Measurements from ENCODE around the gene ZNF710. TPM values are rescaled to one million over a fixed set of nuclear protein-coding genes. Genes with fewer than 3 reads are reported as not detected.

ZNF710 gene
- total and polyA plus RNA-seq, 2 donors (not counting 3 experiments of a cell fraction or from before 2014, with no cell fraction given): 8.9 to 32.4 TPM

DNA sequence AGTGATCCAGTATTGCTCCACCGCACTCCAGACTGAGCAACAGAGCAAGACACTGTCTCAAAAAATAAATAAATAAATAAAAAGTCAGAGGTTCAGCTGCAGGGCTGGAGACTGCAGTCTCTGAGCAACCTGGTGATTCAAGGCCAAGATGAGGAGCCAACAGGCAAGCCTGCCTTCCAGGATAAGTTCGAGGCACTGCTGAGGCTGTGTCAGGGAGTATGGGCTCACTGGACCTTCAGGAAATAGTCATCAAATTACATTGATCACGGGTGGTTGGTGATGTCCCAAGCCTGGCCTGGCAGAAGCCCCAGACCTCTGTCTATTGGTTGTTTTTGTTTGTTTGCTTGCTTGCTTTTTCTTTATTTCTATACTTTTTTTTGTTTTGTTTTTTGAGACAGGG is 59.7 kb downstream of the ZNF710 start:
- no peak overlapping the region for H2AFZ ChIP-seq (ENCODE audit: low read depth, low read length)
- DNase-seq (ENCODE audit: low read depth, low spot score): no peak
- no peak overlapping the region for H3K4me3 ChIP-seq (replicated peaks in 1 of 3; ENCODE audit: insufficient read depth in 1 of 3, low read depth in 1 of 3, low read length in 3 of 3)
- TF ChIP-seq POLR2A (IDR thresholded peaks at IDR 0.05; ENCODE audit: low read depth, low read length): no peak
- TF ChIP-seq, protein P1, sequence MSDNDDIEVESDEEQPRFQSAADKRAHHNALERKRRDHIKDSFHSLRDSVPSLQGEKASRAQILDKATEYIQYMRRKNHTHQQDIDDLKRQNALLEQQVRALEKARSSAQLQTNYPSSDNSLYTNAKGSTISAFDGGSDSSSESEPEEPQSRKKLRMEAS (IDR thresholded peaks at IDR 0.05; ENCODE audit: insufficient read depth, insufficient read length): no peak
- TF ChIP-seq GATA2 (IDR thresholded peaks at IDR 0.05; ENCODE audit: insufficient read depth, insufficient read length, low read depth, low read length): no peak
- TF ChIP-seq FOS (IDR thresholded peaks at IDR 0.05; ENCODE audit: borderline replicate concordance, insufficient read depth, low read length): no peak
- no peak for TF ChIP-seq MYC (IDR thresholded peaks at IDR 0.05; ENCODE audit: low read depth, low read length)
- no peak for TF ChIP-seq EZH2 (IDR thresholded peaks at IDR 0.05; ENCODE audit: borderline replicate concordance, low read depth, low read length, severe bottlenecking)
- TF ChIP-seq, protein P2, sequence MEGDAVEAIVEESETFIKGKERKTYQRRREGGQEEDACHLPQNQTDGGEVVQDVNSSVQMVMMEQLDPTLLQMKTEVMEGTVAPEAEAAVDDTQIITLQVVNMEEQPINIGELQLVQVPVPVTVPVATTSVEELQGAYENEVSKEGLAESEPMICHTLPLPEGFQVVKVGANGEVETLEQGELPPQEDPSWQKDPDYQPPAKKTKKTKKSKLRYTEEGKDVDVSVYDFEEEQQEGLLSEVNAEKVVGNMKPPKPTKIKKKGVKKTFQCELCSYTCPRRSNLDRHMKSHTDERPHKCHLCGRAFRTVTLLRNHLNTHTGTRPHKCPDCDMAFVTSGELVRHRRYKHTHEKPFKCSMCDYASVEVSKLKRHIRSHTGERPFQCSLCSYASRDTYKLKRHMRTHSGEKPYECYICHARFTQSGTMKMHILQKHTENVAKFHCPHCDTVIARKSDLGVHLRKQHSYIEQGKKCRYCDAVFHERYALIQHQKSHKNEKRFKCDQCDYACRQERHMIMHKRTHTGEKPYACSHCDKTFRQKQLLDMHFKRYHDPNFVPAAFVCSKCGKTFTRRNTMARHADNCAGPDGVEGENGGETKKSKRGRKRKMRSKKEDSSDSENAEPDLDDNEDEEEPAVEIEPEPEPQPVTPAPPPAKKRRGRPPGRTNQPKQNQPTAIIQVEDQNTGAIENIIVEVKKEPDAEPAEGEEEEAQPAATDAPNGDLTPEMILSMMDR (IDR thresholded peaks at IDR 0.05; ENCODE audit: extremely low read depth in 1 of 2, insufficient read depth in 1 of 2, low read depth in 1 of 2, low read length in 2 of 2): no peak
- no peak for TF ChIP-seq JUN (IDR thresholded peaks at IDR 0.05; ENCODE audit: borderline replicate concordance, insufficient read depth, insufficient read length, low read depth)
- TF ChIP-seq POLR2AphosphoS5 (IDR thresholded peaks at IDR 0.05; ENCODE audit: insufficient read depth, low read depth, low read length): no peak
- dilution Hi-C loops (cut with MboI; ENCODE audit: extremely low pct_ligation_motif_present, low sequenced_read_pairs) (no loop called here), intact Hi-C loops (cut with micrococcal nuclease) (no loop called here)
- H3K4me1 ChIP-seq (ENCODE audit: control insufficient read depth, extremely low read depth, insufficient read depth, low read length): peaks cover 28% of the 10 kb centered on the region
- no peaks in the 10 kb centered on the region for H4K20me1 ChIP-seq (replicated peaks; ENCODE audit: control insufficient read depth, extremely low read depth, insufficient read depth, low read length)
- H3K36me3 ChIP-seq (ENCODE audit: control insufficient read depth in 2 of 2, extremely low read depth in 1 of 2, insufficient read depth in 2 of 2, low read length in 2 of 2): no peaks in the 10 kb centered on the region
- no peak overlapping the region for H3K4me2 ChIP-seq (ENCODE audit: insufficient read depth, low read length)
- POLR2A ChIA-PET: no interaction called here
- H3K9ac ChIP-seq (replicated peaks; ENCODE audit: extremely low read depth, insufficient read depth, low read length): no peak overlapping the region
- no peaks in the 10 kb centered on the region for H3K9me1 ChIP-seq (replicated peaks; ENCODE audit: control insufficient read depth, extremely low read depth, insufficient read depth, low read length)
- no TSS peak for BruUV-seq (replicated peaks)
- no peak overlapping the region for H3K27ac ChIP-seq (ENCODE audit: insufficient read depth, low read depth, low read length)
- CTCF ChIA-PET: interaction anchor here (1.6 to 1.7 kb wide), 2 partner anchors 11 kb away, joined by 3 to 5 read pairs; no protein-coding TSS in a partner anchor
- H3K27me3 ChIP-seq (ENCODE audit: control insufficient read depth in 2 of 2, insufficient read depth in 2 of 2, low read length in 2 of 2): no peaks in the 10 kb centered on the region
- peaks cover 7% of the 10 kb centered on the region for H3K79me2 ChIP-seq (ENCODE audit: control insufficient read depth, insufficient read depth, low read length)
- peak; percentile 4 for FAIRE-seq
- no peaks in the 10 kb centered on the region for H3K9me3 ChIP-seq (replicated peaks; ENCODE audit: control insufficient read depth, insufficient read depth, low read length)
